Measurements from ENCODE around the gene CDH24. TPM values are rescaled to one million over a fixed set of nuclear protein-coding genes. Genes with fewer than 3 reads are reported as not detected.
A peak's percentile ranks its signal among the peaks of the same experiment; 100 is the strongest.
"Not testable (repeated sequence)": the region's sequence is repeated elsewhere in the genome, so short reads cannot be mapped to it uniquely, and the experiment has no call there.

The CDH24 gene
- total and polyA plus RNA-seq, 2 donors from 2014 or later: 5.1 to 5.4 TPM

GRCh38 chr14:23015618-23016017 is 41.7 kb downstream of the CDH24 start:
- TF ChIP-seq CTCF (IDR thresholded peaks at IDR 0.05; ENCODE audit: borderline replicate concordance, extremely low read depth, insufficient read depth): no peak
- Histone ChIP-seq H3K9me3 (ENCODE audit: control insufficient read depth in 2 of 3, insufficient read depth in 1 of 3, low read length in 3 of 3) (no peaks in the 10 kb centered on the region), H3K9ac (ENCODE audit: low read length in 3 of 3) (no peak overlapping the region), H3K4me3 (ENCODE audit: low read length in 3 of 3) (no peak overlapping the region), H3K27ac (ENCODE audit: low read depth in 2 of 2, low read length in 2 of 2) (no peak overlapping the region), H3K4me1 (ENCODE audit: control insufficient read depth in 2 of 3, insufficient read depth in 2 of 3, low read depth in 1 of 3, low read length in 3 of 3) (no peaks in the 10 kb centered on the region), H3K27me3 (ENCODE audit: control insufficient read depth, insufficient read depth, low read length) (no peaks in the 10 kb centered on the region), H3K36me3 (ENCODE audit: control insufficient read depth in 2 of 3, insufficient read depth in 3 of 3, low read length in 3 of 3) (no peaks in the 10 kb centered on the region)
- FAIRE-seq (no peak), DNase-seq (peak in 1 of 5 donors; percentile 3)
- intact Hi-C loops (cut with DNase I): no loop called here

GRCh38 chr14:23013749-23014054 is 43.6 kb downstream of the CDH24 start:
- DNase-seq; H3K9me3 ChIP-seq (ENCODE audit: control insufficient read depth in 2 of 3, insufficient read depth in 1 of 3, low read length in 3 of 3); H3K27me3 ChIP-seq (ENCODE audit: control insufficient read depth, insufficient read depth, low read length); H3K36me3 ChIP-seq (ENCODE audit: control insufficient read depth in 2 of 3, insufficient read depth in 3 of 3, low read length in 3 of 3); H3K27ac ChIP-seq (ENCODE audit: low read depth in 2 of 2, low read length in 2 of 2); H3K4me3 ChIP-seq (ENCODE audit: low read length in 3 of 3); H3K4me1 ChIP-seq (ENCODE audit: control insufficient read depth in 2 of 3, insufficient read depth in 2 of 3, low read depth in 1 of 3, low read length in 3 of 3); intact Hi-C loops (cut with DNase I); H3K9ac ChIP-seq (ENCODE audit: low read length in 3 of 3); FAIRE-seq: not testable (repeated sequence)

GRCh38 chr14:23013054-23013748 is 44.1 kb downstream of the CDH24 start:
- no peaks in the 10 kb centered on the region for H3K36me3 ChIP-seq (ENCODE audit: control insufficient read depth in 2 of 3, insufficient read depth in 3 of 3, low read length in 3 of 3)

More at GRCh38 chr14:23013054-23013748, 44.1 kb downstream of the CDH24 start:
- Histone ChIP-seq H3K9ac (ENCODE audit: low read length in 3 of 3) (no peak overlapping the region), H3K27ac (ENCODE audit: low read depth in 2 of 2, low read length in 2 of 2) (no peak overlapping the region), H3K27me3 (ENCODE audit: control insufficient read depth, insufficient read depth, low read length) (no peaks in the 10 kb centered on the region), H3K4me3 (ENCODE audit: low read length in 3 of 3) (no peak overlapping the region), H3K4me1 (ENCODE audit: control insufficient read depth in 2 of 3, insufficient read depth in 2 of 3, low read depth in 1 of 3, low read length in 3 of 3) (peaks cover 0 to 2% (median 0%) of the 10 kb centered on the region in 3 donors), H3K9me3 (ENCODE audit: control insufficient read depth in 2 of 3, insufficient read depth in 1 of 3, low read length in 3 of 3) (no peaks in the 10 kb centered on the region)
- intact Hi-C loops (cut with DNase I): no loop called here
- TF ChIP-seq CTCF (IDR thresholded peaks at IDR 0.05; ENCODE audit: borderline replicate concordance, extremely low read depth, insufficient read depth): no peak
- FAIRE-seq (no peak), DNase-seq (no peak)

All from kidney (tissue), 14 donors.